Activated naive CD8-positive, alpha-beta T cell treated with anti-CD3 and anti-CD28 coated beads, Interleukin-2, amount 50 U/mL, for 24 hours (primary cell): ENCODE results near the gene MAP3K4.

ENCODE experiments used
- ATAC-seq: fragments of 150-1000 bp; cut with Tn5 transposase; one replicate; pipeline ENCODE4 v1.10.0; 2021
- DNase-seq: peaks from one replicate; pipeline ENCODE4 v3.0.0; 2021
- H3K27ac Mint-ChIP-seq: one replicate; pipeline ENCODE4 v1.8.0; 2021; ENCODE audit warnings: mild to moderate bottlenecking, mixed read lengths
- H3K27me3 Mint-ChIP-seq: one replicate; pipeline ENCODE4 v1.8.0; 2021; ENCODE audit warnings: mixed read lengths
- H3K36me3 Mint-ChIP-seq: one replicate; pipeline ENCODE4 v1.8.0; 2021; ENCODE audit warnings: low read depth, mixed read lengths
- H3K4me1 Mint-ChIP-seq: one replicate; pipeline ENCODE4 v1.8.0; 2021; ENCODE audit warnings: mixed read lengths
- H3K4me3 Mint-ChIP-seq: one replicate; pipeline ENCODE4 v1.8.0; 2021; ENCODE audit warnings: mild to moderate bottlenecking, moderate library complexity, mixed read lengths
- H3K9me3 Mint-ChIP-seq: one replicate; pipeline ENCODE4 v1.8.0; 2021; ENCODE audit warnings: mixed read lengths

The MAP3K4 gene

DNA sequence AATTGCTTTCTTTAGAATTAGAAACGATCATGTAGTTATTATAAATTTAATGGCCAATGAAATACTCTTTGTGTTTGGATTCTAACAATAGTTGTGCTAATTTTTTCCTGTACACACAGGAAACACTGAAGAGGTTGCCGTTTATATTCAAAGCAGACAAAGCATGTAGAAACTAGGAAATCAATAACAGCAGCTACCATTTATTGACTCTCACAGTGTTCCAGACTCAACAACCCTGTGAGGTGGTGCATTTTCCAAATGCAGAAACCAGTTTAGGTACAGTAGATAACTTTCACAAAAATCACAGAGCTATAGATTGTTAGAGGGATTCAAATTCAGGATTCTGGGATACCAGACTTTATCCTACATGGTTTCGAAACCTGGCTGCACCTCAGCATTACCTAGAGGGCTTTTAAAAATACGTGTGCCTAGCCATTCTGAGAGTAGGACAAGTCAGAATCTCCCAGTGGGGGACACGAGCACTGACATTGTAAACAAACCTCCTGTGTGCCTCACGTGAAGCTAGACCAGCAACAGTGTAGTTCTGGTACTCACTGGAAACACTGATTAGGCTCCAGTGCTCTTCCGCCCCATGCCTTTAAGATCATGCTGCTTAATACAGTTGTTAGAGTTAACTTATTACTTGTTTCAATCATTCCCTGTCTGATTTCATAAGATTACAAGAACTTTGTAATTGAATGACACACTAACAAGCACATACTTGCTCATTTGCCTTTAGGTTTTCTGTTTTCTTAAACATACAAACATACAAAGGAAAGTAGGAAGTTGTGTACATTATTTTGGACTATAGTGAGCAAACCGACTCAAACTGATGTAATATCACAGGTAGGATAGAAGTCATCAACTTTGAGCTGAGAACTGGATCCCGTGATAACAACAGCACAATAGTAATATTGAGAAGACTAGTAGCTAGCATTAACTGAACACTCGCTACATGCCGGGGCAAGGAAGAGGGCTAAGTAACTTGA, 65.8 kb downstream of the MAP3K4 start:
- Mint-ChIP-seq H3K36me3 (peaks cover 12% of the 10 kb centered on the region), H3K27ac (no peak overlapping the region), H3K27me3 (no peaks in the 10 kb centered on the region), H3K9me3 (no peaks in the 10 kb centered on the region), H3K4me1 (peaks cover 4% of the 10 kb centered on the region), H3K4me3 (no peak overlapping the region)
- DNase-seq (no peak), ATAC-seq (no peak)

DNA sequence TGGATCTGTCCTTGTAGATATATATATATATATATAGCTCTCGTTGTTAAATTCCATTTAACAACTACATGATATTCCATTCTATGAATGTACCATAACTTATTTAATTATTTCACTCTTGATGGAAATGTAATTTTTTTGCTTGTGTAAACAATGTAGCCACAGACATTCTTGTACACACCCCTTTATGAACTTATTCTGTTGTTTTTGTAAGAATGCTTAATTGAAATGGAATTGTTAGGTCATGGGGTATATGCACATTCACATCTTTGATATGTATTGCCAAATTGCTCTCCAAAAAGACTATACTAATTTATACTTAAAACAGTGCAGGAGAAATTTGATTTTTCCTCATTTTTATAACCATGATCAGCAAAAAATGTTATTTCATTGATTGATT, 67.2 kb downstream of the MAP3K4 start:
- no peak for ATAC-seq
- DNase-seq: no peak
- H3K36me3 Mint-ChIP-seq: peaks cover 15% of the 10 kb centered on the region
- H3K4me3 Mint-ChIP-seq: no peak overlapping the region
- peaks cover 10% of the 10 kb centered on the region for H3K4me1 Mint-ChIP-seq
- H3K27me3 Mint-ChIP-seq: no peaks in the 10 kb centered on the region
- H3K27ac Mint-ChIP-seq: no peak overlapping the region
- no peaks in the 10 kb centered on the region for H3K9me3 Mint-ChIP-seq

DNA sequence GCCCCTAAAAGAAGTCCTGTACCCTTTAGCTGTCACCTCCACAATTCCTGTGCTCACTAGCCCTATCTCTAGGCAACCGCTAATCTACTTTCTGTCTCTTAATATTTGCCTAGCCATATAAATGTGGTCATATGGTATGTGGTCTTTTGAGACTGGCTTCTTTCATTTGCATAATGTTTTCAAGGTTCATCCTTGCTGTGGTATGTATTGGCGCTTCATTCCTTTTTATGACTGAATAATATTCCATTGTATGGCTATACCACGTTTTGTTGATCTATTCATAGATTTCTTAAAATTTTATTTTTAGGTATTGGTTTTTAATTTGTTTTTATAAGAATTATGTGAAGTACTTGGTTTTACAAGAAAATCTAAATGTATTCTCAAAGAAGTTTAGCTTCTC, 70.0 kb downstream of the MAP3K4 start:
- H3K4me3 Mint-ChIP-seq: no peak overlapping the region
- ATAC-seq (no peak), DNase-seq (no peak)
- H3K9me3 Mint-ChIP-seq: no peaks in the 10 kb centered on the region
- H3K4me1 Mint-ChIP-seq: peaks cover 11% of the 10 kb centered on the region
- no peaks in the 10 kb centered on the region for H3K27me3 Mint-ChIP-seq
- peaks cover 23% of the 10 kb centered on the region for H3K36me3 Mint-ChIP-seq
- no peak overlapping the region for H3K27ac Mint-ChIP-seq

DNA sequence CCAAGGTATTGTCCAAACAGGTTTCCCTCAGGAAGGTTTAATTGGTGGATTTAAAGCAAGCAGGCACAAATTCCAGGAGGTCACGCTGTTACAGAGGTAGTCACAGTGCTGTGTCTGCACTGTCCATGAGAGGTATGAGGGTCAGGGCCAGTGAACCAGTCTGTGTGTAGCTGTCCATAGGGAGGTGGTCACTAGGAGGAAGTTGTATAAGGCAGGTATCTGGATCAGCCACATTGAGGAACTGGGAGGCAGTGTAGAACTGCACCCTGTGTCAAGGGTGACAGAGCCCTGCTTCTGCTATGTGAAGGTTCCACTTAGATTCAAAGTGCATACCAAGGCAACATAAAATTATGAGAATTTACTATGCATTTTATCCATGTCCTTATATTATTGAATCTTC, 73.3 kb downstream of the MAP3K4 start:
- Mint-ChIP-seq H3K27ac (no peak overlapping the region), H3K9me3 (no peaks in the 10 kb centered on the region), H3K4me1 (peaks cover 11% of the 10 kb centered on the region), H3K4me3 (no peak overlapping the region), H3K36me3 (peaks cover 20% of the 10 kb centered on the region), H3K27me3 (no peaks in the 10 kb centered on the region)
- DNase-seq (no peak), ATAC-seq (no peak)

DNA sequence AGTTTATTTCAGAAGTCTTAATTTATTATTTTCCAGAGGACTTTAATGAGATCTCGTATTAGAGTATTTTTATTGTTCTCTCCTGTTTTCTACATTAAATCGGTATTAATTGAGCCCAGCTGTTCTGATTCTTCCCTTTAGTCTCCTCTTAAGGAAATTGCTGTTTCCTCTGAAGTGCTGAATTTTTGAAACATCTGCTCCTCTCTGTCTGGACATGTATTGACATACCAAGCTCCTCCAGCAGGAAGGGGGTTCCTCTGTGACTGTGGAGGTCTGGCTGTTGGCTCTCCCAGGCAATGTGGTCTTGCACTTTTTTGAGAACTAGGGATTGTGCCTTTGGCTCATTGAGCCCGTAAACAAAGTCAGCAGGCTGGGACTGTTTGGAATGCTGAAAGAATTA, 74.9 kb downstream of the MAP3K4 start:
- H3K27ac Mint-ChIP-seq: no peak overlapping the region
- H3K36me3 Mint-ChIP-seq: peaks cover 16% of the 10 kb centered on the region
- H3K4me3 Mint-ChIP-seq: no peak overlapping the region
- ATAC-seq: no peak
- no peaks in the 10 kb centered on the region for H3K27me3 Mint-ChIP-seq
- H3K4me1 Mint-ChIP-seq: peaks cover 11% of the 10 kb centered on the region
- H3K9me3 Mint-ChIP-seq: no peaks in the 10 kb centered on the region
- no peak for DNase-seq

DNA sequence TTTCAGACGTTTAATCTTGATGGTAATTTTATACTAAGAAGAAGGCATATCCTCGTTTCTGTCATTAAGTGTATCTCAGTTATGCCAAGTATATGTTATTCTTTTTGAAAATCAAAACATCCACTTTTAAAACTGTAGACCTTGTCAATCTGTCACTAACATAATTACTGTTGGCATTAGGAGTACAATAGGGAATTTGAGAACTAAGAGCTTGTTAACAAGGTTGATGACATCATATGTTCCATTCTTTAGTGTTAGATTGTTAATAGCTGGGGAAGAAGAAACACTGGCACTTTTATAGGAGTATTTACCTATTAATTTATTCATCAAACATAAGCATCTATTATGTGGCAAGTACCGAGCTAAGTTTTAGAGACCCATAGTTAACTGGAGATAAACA, 76.2 kb downstream of the MAP3K4 start:
- Mint-ChIP-seq H3K27me3 (no peaks in the 10 kb centered on the region), H3K27ac (no peak overlapping the region), H3K36me3 (peaks cover 16% of the 10 kb centered on the region), H3K9me3 (no peaks in the 10 kb centered on the region), H3K4me3 (no peak overlapping the region), H3K4me1 (peaks cover 5% of the 10 kb centered on the region)
- ATAC-seq (no peak), DNase-seq (no peak)

DNA sequence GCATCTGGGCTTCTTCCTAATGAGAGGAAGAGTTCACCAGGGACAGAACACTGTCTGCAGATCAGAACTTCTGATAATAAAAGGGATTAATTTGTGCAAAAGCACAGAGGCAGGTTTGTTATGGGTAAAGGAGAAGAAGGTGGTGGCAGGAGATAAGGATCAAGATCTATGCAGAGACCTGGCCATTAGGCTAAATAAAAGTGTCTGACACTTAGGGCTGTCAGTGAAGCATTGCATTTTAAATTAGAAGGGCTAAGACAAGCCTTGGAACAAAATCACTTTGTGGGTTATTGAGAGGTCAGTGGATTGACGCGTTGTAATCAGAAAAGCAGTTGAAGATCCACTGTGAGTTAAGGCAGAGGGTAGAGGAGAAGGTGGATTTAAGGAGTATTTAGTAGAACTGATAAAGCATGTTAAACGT, 76.8 kb downstream of the MAP3K4 start:
- Mint-ChIP-seq H3K4me3 (no peak overlapping the region), H3K9me3 (no peaks in the 10 kb centered on the region), H3K27me3 (no peaks in the 10 kb centered on the region), H3K27ac (no peak overlapping the region), H3K36me3 (peaks cover 17% of the 10 kb centered on the region), H3K4me1 (peaks cover 3% of the 10 kb centered on the region)
- no peak for DNase-seq
- no peak for ATAC-seq

DNA sequence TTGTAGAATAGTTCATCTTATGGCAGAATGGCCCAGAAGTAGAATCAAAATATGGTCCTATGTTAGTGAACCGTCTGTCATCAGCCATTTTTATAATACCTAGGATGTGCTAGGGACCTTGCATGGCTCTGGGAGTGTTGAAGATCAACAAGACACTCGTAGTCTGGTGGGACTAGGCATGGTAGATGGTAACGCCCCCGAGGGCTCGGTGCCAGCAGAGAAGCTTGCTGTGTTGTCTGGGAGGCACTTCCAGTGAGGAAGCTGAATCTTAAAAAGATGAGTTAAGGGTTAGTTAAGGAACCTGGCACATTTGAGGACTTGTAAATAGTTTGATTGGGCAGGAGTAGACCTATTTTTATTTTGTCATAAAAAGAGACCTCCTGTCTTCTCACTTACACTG, 82.4 kb downstream of the MAP3K4 start:
- no peak overlapping the region for H3K4me3 Mint-ChIP-seq
- H3K9me3 Mint-ChIP-seq: no peaks in the 10 kb centered on the region
- no peak overlapping the region for H3K27ac Mint-ChIP-seq
- peaks cover 5% of the 10 kb centered on the region for H3K4me1 Mint-ChIP-seq
- DNase-seq: no peak
- no peaks in the 10 kb centered on the region for H3K27me3 Mint-ChIP-seq
- no peak for ATAC-seq
- H3K36me3 Mint-ChIP-seq: peaks cover 18% of the 10 kb centered on the region

DNA sequence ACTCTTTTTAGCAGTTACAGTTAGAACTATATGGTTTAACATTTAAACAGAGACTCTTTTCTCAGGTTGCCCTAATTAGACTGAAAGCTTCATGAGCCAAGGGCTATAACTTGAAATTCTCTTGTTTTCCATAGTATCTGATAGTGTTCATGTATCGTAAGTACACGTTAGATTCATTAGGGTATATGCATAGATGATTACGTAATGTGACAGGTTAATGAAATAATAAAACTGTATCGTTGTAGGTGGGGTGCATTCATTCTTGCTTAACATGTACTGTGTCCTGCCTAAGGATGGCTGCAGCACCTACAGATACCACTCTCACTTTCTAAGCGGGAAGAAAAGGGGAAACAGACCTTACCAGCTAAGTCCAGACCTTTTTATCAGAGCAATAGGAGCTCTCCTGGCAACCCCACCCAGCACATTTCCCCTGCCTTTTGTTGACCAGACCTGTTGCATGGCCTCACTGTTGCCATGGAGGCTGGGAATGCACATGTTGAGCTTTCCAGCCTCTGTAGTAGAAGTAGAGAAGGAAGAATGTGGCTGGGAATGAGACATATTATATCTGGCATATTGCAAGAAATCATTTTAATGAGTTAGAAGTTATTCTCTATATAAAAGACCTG, 83.0 kb downstream of the MAP3K4 start:
- no peaks in the 10 kb centered on the region for H3K27me3 Mint-ChIP-seq
- ATAC-seq: no peak
- H3K4me3 Mint-ChIP-seq: no peak overlapping the region
- no peak overlapping the region for H3K27ac Mint-ChIP-seq
- H3K4me1 Mint-ChIP-seq: peaks cover 5% of the 10 kb centered on the region
- H3K36me3 Mint-ChIP-seq: peaks cover 20% of the 10 kb centered on the region
- DNase-seq: no peak
- no peaks in the 10 kb centered on the region for H3K9me3 Mint-ChIP-seq

DNA sequence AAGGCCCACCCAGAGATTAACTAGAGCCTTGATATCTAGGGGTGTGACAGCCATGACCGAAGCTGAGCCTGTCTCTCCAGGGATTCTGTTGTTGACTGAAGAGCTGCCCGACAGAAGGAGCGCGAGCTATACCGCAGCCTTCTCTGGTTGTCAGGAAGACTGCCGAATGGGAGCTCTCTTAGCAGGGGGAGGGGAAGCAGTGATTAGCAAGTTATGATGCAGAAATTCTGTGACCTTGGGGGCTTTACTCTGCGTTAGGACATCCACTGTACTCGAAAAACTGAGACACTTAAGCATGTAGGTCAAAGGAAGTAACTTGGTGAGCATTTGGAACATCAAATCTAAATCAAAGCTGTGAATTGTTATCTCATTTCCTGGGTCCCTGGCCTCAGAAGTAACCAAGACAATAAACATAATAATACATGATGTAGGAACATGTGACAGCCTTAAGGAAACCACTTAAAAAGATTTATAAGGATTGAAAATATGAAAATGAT, 84.7 kb downstream of the MAP3K4 start:
- Mint-ChIP-seq H3K4me1 (peaks cover 5% of the 10 kb centered on the region), H3K4me3 (no peak overlapping the region), H3K9me3 (no peaks in the 10 kb centered on the region), H3K36me3 (peaks cover 26% of the 10 kb centered on the region), H3K27me3 (no peaks in the 10 kb centered on the region), H3K27ac (no peak overlapping the region)
- DNase-seq (no peak), ATAC-seq (no peak)

DNA sequence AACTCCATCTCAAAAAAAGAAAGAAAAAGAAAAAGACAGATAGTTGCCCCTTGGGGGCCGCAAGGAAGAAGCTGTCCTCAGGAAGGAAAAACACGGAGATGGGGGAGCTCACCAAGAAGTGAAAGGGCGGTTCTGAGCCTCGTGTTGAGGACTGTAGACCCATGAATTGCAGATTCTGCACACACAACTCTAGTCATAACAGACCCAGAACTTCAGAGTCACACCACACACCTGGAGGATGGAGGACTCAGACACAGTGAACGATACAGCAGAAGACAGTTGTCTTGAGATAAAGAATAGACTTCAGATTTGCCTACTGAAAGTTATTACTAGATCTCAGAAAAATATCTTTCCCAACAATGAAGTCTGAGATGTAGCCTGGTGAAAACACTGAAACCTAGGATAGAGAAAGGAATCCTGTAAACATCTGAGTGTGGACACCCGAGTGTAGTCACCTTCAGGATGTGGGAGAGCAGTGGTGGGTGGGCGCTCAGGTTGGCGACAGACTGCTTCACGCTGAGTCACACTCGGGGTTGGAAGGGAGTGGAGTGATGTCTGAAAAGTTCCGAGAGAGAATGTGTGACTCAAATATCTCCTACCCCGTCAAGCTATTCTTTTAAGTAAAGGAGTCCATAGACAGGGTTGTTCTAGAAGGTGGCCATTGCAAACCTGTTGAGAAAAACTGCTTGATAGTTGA, 88.1 kb downstream of the MAP3K4 start:
- Mint-ChIP-seq H3K4me1 (peaks cover 4% of the 10 kb centered on the region), H3K36me3 (peaks cover 15% of the 10 kb centered on the region), H3K9me3 (no peaks in the 10 kb centered on the region), H3K4me3 (no peak overlapping the region), H3K27ac (peak overlapping the region; percentile 74), H3K27me3 (no peaks in the 10 kb centered on the region)
- peak; percentile 56 for DNase-seq
- ATAC-seq: peak; percentile 98

DNA sequence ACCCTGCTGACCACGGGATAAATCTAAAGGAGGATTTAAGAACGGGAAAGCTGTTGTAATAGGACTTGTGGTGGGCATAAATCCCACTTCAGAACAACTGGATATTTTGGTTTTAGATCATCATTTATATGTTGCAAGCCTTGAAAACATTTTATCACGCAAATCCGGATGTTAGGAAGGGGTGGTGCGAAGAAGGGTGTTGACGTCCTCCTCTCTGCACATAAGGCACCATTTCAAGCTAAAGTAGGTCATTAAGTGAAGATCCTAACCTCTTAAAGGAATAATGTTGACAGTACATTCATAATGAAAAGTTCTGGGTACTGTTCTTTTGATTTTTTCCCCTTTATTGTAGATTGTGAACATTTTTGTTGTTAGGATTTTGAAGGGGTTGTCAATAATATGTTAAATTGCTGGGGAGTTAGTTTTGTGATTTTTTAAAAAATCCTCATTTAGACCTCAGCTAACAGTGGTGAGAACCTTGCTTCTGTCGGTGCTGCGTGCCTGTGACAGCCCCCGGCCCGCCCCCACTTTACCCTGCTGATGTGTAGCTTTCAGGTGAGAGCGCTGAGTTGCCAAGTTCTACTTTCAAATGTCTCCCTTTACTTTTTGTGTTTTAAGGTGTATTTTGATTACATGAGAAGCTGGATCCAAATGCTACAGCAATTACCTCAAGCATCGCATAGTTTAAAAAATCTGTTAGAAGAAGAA, 88.8 kb downstream of the MAP3K4 start:
- Mint-ChIP-seq H3K9me3 (no peaks in the 10 kb centered on the region), H3K36me3 (peaks cover 14% of the 10 kb centered on the region), H3K4me1 (peaks cover 7% of the 10 kb centered on the region), H3K27ac (peak overlapping the region; percentile 74), H3K4me3 (no peak overlapping the region), H3K27me3 (no peaks in the 10 kb centered on the region)
- DNase-seq (no peak), ATAC-seq (no peak)

DNA sequence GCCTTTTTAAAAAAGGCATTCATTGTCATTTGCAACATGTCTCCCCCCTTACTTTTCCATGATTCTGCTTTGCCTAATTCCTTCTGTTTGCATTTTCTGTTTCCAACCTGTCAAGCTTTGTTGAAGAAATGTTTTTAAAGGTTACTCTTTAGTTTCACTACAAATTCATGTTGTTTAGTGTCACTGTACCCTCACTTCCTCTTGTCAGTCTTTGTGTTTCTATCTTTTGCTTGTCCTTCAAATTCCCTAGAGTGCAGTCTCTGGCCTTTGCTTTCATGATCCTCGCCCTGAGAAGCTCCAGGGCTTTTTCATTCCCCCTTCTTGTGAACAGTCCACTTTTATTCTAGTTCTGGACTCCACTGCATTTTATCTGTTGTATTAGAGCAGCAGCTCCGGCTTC, 90.6 kb downstream of the MAP3K4 start:
- no peaks in the 10 kb centered on the region for H3K9me3 Mint-ChIP-seq
- ATAC-seq (no peak), DNase-seq (no peak)
- H3K27me3 Mint-ChIP-seq: no peaks in the 10 kb centered on the region
- H3K36me3 Mint-ChIP-seq: peaks cover 18% of the 10 kb centered on the region
- peaks cover 10% of the 10 kb centered on the region for H3K4me1 Mint-ChIP-seq
- no peak overlapping the region for H3K27ac Mint-ChIP-seq
- H3K4me3 Mint-ChIP-seq: no peak overlapping the region

DNA sequence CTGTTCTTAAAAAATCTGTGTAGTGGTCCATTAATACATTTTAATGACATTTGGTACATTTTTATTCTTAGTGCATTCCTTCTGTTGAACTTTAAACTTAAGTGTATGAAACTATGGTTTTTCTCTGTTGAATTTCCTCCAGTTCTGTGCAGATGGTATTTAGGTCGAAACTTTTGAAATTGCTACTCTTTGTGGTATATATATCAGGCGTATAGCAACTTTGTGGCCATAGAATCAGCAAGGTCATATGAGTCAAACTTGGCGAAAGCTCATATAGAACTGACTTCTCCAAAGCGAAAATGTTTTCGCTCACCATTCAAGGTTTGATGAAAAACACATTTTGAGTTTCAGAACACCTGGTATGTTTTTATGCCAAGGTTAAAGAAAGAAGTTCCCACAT, 93.7 kb downstream of the MAP3K4 start:
- no peaks in the 10 kb centered on the region for H3K27me3 Mint-ChIP-seq
- no peak overlapping the region for H3K4me3 Mint-ChIP-seq
- no peaks in the 10 kb centered on the region for H3K9me3 Mint-ChIP-seq
- ATAC-seq (peak; percentile 72), DNase-seq (no peak)
- H3K4me1 Mint-ChIP-seq: peaks cover 10% of the 10 kb centered on the region
- H3K36me3 Mint-ChIP-seq: peaks cover 27% of the 10 kb centered on the region
- peak overlapping the region; percentile 5 for H3K27ac Mint-ChIP-seq
